OCI-LY1 (cell line): ENCODE results near the gene DPH5.

ENCODE experiments used
- CTCF ChIP-seq: fragments of 200-600 bp; sonication (generic), shearing (Covaris generic); IDR thresholded peaks from 2 replicates; pipeline ENCODE4 v1.5.1; 2017; ENCODE audit warnings: mild to moderate bottlenecking, antibody characterized with exemption, low read length, moderate library complexity, mixed read lengths
- EZH2 ChIP-seq: fragments of 200-600 bp; sonication (generic), shearing (Covaris generic); IDR thresholded peaks from 2 replicates; pipeline ENCODE4 v1.8.0; 2017; ENCODE audit warnings: borderline replicate concordance, mixed run types, mild to moderate bottlenecking, antibody characterized with exemption, low read length, moderate library complexity, mixed read lengths

DNA sequence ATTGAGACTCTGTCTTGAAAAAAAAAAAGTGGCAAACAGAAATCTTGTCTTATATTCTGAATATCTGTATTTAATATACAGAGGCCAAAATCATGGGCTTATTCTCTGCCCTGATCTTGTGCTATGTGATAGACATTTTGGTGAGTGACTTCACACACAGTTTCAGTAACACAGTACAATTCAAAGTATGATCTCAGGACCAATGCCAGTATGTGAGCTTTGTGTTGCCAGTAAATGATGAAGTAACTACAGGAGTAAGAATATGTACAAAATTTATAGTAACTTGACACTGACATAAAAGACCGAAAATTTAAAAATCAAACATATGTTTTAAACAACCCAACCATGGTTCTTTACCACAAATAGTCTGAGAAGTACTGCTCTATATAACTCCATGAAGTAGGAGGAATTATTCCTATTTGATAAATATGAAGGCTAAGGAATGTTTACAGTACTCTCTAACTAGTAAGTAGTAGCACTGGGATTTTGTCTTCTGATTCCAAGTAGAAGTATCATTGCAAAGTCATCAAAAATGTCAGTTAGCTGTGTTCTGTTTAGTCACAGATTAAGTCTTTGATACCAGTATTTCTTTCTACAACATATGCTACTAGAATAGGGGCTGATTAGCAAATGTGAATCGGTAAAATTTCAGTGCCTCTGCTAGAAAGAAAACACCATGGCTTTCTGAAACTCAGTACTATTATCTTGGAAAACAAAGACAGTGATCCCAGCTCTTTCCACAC lies 25.3 kb downstream of the DPH5 start:
- TF ChIP-seq CTCF (no peak), EZH2 (no peak)
